Measurements from ENCODE around the gene TRIM25. TPM values are rescaled to one million over a fixed set of nuclear protein-coding genes. Genes with fewer than 3 reads are reported as not detected.

The TRIM25 gene
- total RNA-seq, 1 experiment from 2014 or later, result 85.6 TPM

DNA sequence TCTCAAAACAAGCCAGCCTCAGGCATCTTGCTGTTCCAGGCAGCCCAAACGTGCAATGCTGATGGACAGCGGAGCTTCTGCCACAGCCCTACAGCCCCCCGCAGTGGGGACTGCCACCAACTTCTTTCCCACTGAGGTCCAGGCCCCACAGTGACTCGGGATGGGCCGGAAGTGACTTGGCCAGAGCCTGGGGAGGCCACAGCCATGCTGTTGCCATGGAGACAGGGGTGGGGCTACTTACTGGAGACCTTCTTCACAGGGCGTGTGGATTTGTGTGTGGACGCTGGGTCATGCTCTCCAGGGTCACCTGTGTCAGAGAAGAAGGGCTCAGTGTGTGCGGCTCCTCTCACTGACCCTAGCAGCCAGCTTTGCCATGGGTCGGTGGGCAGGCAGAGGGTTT lies 15.0 kb downstream of the TRIM25 start:
- no TSS peak for BruUV-seq (replicated peaks)
- Mint-ChIP-seq H3K27ac (ENCODE audit: unreplicated experiment) (no peak overlapping the region), H3K4me3 (ENCODE audit: unreplicated experiment) (no peak overlapping the region), H3K4me1 (ENCODE audit: low read depth, unreplicated experiment) (peaks cover 7% of the 10 kb centered on the region), H3K27me3 (ENCODE audit: insufficient read depth, unreplicated experiment) (no peaks in the 10 kb centered on the region), H3K36me3 (ENCODE audit: insufficient read depth, unreplicated experiment) (peaks cover 46% of the 10 kb centered on the region), H3K9me3 (ENCODE audit: unreplicated experiment) (no peaks in the 10 kb centered on the region)
- no peak for DNase-seq
- Histone ChIP-seq H3K27me3 (replicated peaks; ENCODE audit: control insufficient read depth, insufficient read depth, low read length) (no peaks in the 10 kb centered on the region), H3K9me3 (no peaks in the 10 kb centered on the region), H3K4me3 (ENCODE audit: low read depth, low read length) (no peak overlapping the region), H3K36me3 (ENCODE audit: control insufficient read depth, insufficient read depth, low read length) (peaks cover 10% of the 10 kb centered on the region), H3K4me1 (peaks cover 10% of the 10 kb centered on the region)
- POLR2A ChIA-PET, result no interaction called here
- CTCF ChIA-PET, result no interaction called here
- intact Hi-C loops (cut with micrococcal nuclease; ENCODE audit: unreplicated experiment), result no loop called here
- TF ChIP-seq, protein P1, sequence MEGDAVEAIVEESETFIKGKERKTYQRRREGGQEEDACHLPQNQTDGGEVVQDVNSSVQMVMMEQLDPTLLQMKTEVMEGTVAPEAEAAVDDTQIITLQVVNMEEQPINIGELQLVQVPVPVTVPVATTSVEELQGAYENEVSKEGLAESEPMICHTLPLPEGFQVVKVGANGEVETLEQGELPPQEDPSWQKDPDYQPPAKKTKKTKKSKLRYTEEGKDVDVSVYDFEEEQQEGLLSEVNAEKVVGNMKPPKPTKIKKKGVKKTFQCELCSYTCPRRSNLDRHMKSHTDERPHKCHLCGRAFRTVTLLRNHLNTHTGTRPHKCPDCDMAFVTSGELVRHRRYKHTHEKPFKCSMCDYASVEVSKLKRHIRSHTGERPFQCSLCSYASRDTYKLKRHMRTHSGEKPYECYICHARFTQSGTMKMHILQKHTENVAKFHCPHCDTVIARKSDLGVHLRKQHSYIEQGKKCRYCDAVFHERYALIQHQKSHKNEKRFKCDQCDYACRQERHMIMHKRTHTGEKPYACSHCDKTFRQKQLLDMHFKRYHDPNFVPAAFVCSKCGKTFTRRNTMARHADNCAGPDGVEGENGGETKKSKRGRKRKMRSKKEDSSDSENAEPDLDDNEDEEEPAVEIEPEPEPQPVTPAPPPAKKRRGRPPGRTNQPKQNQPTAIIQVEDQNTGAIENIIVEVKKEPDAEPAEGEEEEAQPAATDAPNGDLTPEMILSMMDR (IDR thresholded peaks at IDR 0.05; ENCODE audit: insufficient read depth in 1 of 2, low read depth in 1 of 2, low read length in 1 of 2, severe bottlenecking in 1 of 2, unreplicated experiment in 1 of 2), result no peak

DNA sequence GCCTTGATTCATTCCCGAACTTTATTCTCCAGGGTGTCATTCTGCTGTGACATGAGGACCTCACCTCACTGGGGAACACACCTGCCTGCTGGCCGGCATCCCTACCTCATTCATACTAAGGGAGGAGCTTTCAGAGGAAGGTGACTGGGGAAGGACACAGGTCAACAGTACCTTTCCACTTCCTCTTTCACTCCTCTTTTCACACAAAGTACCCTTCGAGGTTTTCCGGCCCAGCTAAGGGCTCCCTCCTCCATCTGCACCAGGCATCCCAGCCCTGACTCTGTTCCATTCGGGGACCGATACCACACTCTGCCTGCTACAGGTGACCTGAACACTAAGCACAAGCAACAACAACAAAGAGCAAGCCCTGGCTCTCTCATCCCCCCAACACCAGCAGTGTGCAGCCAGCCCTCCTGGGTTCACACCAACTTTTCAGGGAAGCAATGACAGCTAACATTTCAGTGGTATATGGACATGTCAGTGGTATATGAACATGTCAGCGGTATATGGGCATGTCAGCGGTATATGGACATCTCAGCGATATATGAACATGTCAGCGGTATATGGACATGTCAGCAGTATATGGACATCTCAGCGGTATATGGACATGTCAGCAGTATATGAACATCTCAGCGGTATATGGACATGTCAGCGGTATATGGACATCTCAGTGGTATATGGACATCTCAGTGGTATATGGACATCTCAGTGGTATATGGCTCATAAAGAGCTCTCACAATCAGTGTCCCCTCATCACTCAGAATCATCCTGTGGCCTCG lies 16.0 kb downstream of the TRIM25 start:
- Histone ChIP-seq H3K9me3 (no peaks in the 10 kb centered on the region), H3K27me3 (replicated peaks; ENCODE audit: control insufficient read depth, insufficient read depth, low read length) (no peaks in the 10 kb centered on the region), H3K4me1 (peaks cover 10% of the 10 kb centered on the region), H3K4me3 (ENCODE audit: low read depth, low read length) (no peak overlapping the region), H3K36me3 (ENCODE audit: control insufficient read depth, insufficient read depth, low read length) (peaks cover 13% of the 10 kb centered on the region)
- no TSS peak for BruUV-seq (replicated peaks)
- POLR2A ChIA-PET, result no interaction called here
- Mint-ChIP-seq H3K36me3 (ENCODE audit: insufficient read depth, unreplicated experiment) (peaks cover 51% of the 10 kb centered on the region), H3K27ac (ENCODE audit: unreplicated experiment) (peak overlapping the region; percentile 40), H3K4me1 (ENCODE audit: low read depth, unreplicated experiment) (peaks cover 7% of the 10 kb centered on the region), H3K9me3 (ENCODE audit: unreplicated experiment) (peaks cover under 1% of the 10 kb centered on the region), H3K27me3 (ENCODE audit: insufficient read depth, unreplicated experiment) (no peaks in the 10 kb centered on the region), H3K4me3 (ENCODE audit: unreplicated experiment) (no peak overlapping the region)
- DNase-seq, result no peak
- intact Hi-C loops (cut with micrococcal nuclease; ENCODE audit: unreplicated experiment), result no loop called here
- CTCF ChIA-PET, result no interaction called here
- TF ChIP-seq, protein P1 (IDR thresholded peaks at IDR 0.05; ENCODE audit: insufficient read depth in 1 of 2, low read depth in 1 of 2, low read length in 1 of 2, severe bottlenecking in 1 of 2, unreplicated experiment in 1 of 2), result no peak

DNA sequence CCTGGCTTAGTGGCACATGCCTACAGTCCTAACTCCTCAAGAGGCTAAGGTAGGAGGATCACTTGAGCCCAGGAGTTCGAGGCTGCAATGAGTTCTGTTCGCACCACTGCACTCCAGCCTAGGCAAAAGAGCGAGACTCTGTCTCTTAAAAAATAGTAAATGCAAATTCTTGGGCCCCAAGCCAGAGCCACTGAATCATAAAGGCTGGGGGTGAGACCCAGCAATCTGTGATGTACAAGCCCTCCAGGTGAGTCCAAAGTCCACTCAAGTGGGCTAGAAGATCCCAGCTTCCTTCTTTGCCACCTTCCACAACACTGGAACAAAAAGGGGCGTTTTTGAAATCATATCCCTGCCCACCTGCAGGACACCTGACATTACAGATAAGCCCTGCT lies 16.9 kb downstream of the TRIM25 start:
- peak in 1 of 2 experiments; percentile 12 for DNase-seq
- TF ChIP-seq, protein P1 (IDR thresholded peaks at IDR 0.05; ENCODE audit: insufficient read depth in 1 of 2, low read depth in 1 of 2, low read length in 1 of 2, severe bottlenecking in 1 of 2, unreplicated experiment in 1 of 2), result no peak
- H3K4me3 ChIP-seq (ENCODE audit: low read depth, low read length), result no peak overlapping the region
- peaks cover 14% of the 10 kb centered on the region for H3K36me3 ChIP-seq (ENCODE audit: control insufficient read depth, insufficient read depth, low read length)
- peaks cover 7% of the 10 kb centered on the region for H3K4me1 Mint-ChIP-seq (ENCODE audit: low read depth, unreplicated experiment)
- CTCF ChIA-PET, result interaction anchor here (0.6 to 0.7 kb wide), 2 partner anchors 13 to 481 kb away, joined by 3 read pairs; no protein-coding TSS in a partner anchor
- H3K9me3 Mint-ChIP-seq (ENCODE audit: unreplicated experiment), result peaks cover 9% of the 10 kb centered on the region
- peak overlapping the region; percentile 40 for H3K27ac Mint-ChIP-seq (ENCODE audit: unreplicated experiment)
- no peak overlapping the region for H3K4me3 Mint-ChIP-seq (ENCODE audit: unreplicated experiment)
- intact Hi-C loops (cut with micrococcal nuclease; ENCODE audit: unreplicated experiment), result no loop called here
- H3K36me3 Mint-ChIP-seq (ENCODE audit: insufficient read depth, unreplicated experiment), result peaks cover 60% of the 10 kb centered on the region
- no peaks in the 10 kb centered on the region for H3K9me3 ChIP-seq
- POLR2A ChIA-PET, result no interaction called here
- BruUV-seq (replicated peaks), result no TSS peak
- H3K4me1 ChIP-seq, result peaks cover 10% of the 10 kb centered on the region
- no peaks in the 10 kb centered on the region for H3K27me3 ChIP-seq (replicated peaks; ENCODE audit: control insufficient read depth, insufficient read depth, low read length)
- no peaks in the 10 kb centered on the region for H3K27me3 Mint-ChIP-seq (ENCODE audit: insufficient read depth, unreplicated experiment)
